GM10266 (cell line): ENCODE measurements around the gene CXADR.

Source experiments
- DNase-seq: peaks from one replicate; pipeline ENCODE4 v3.0.0; 2012; ENCODE audit errors: extremely low spot score
- CTCF ChIP-seq: IDR thresholded peaks from 2 replicates; pipeline ENCODE4 v1.5.1; 2012; ENCODE audit warnings: mild to moderate bottlenecking, low read depth; ENCODE audit not compliant: control insufficient read depth, insufficient read depth; ENCODE audit errors: missing control alignments

CXADR gene

GRCh38 chr21:17570786-17571185, 57.9 kb downstream of the CXADR start:
- TF ChIP-seq CTCF: no peak
- no peak for DNase-seq

DNA sequence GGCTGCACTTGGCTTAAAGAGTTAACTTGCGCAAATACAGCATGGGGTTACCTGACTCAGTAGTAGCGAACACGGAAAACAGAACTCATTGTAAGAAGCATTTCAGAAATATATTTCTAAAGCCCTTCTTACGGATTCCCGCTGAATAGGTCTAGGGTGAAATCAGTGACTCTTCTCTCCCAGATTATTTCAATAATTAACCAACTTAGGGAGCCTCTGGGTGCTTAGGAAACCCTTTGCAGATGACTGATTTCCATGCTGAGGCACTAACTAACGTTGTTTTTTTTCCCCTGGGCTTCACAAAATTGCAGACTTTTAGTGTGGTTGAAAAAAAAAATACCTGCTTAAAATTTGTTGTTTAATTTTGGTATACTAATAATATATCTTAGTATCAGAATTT, 59.6 kb downstream of the CXADR start:
- TF ChIP-seq CTCF: no peak
- no peak for DNase-seq

DNA sequence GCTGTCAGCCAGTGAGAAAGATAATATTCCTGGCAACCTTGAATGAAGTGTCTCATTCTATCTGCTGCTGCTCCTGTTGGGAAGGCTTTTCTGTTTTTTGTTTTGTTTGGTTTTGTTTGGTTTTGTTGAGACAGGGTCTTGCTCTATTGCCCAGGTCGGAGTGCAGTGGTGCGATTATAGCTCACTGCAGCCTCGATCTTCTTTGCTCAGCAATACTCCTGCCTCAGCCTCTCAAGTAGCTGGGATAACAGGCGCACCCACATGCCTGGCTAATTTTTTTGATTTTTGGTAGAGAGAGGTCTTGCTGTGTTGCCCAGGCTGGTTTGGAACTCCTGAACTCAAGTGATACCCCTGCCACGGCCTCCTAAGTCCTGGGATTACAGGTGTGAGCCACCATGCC, 62.2 kb downstream of the CXADR start:
- TF ChIP-seq CTCF: no peak
- DNase-seq: no peak

DNA sequence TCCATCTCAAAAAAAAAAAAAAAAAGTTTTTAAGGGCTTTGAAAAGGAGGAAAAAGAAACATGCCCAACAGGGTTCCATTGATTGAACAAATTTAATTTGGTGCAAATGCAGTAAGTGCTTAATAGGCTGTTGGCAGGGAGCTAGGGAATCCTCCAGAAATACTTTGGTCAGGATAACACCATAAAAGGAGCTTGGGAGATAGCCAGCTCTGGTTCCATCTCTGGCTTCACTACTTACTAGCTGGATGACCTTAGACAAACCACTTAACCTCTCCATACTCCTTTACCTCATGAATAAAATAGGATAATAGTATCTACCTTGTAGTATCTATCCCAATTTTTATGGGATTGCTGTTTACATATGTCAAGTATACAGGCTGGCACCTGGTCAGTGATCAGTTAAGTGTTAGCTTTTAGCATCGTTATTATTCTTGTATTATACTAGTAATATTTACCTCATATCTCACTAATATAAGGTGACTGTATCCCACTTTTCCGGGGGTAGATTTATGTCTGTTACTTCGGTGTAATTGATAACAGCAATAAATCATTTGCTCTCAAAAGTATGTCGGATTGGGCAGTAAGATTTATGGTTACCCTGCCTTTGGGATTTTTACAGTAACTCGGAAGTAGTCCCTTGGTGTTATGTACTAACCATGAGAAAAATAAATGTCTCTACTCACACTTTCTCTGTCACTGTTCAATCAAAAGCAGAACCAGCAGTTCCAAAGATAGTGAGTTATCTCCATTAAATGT, 63.4 kb downstream of the CXADR start:
- no peak for TF ChIP-seq CTCF
- DNase-seq: no peak

- DNase-seq: no peak
- TF ChIP-seq CTCF: no peak
These were observed 64.9 kb downstream of the CXADR start for GRCh38 chr21:17577701-17578100.

- TF ChIP-seq CTCF: no peak
- DNase-seq: no peak
These were observed 65.3 kb downstream of the CXADR start for GRCh38 chr21:17578162-17578561.

DNA sequence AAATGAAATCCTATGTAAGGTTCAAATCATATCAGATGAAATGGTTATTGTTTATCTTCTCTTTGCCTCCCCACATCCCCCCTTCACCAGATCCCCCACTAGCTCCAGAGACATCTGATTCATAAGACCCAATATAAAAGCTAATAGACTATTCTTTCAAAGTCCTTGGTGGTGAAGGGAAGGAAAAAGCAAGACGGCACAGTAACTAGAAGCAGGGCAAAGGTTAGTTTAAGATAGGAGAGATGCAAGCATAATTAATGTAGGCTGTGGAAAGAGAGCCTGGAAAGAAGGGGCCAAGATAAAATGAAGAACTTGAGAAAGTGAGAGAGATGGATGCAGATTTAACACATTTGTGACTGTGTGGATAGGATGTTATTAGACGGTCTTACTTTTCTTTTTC, 66.0 kb downstream of the CXADR start:
- no peak for DNase-seq
- no peak for TF ChIP-seq CTCF
